ENCODE results near the gene CARS1.

Gene CARS1

DNA sequence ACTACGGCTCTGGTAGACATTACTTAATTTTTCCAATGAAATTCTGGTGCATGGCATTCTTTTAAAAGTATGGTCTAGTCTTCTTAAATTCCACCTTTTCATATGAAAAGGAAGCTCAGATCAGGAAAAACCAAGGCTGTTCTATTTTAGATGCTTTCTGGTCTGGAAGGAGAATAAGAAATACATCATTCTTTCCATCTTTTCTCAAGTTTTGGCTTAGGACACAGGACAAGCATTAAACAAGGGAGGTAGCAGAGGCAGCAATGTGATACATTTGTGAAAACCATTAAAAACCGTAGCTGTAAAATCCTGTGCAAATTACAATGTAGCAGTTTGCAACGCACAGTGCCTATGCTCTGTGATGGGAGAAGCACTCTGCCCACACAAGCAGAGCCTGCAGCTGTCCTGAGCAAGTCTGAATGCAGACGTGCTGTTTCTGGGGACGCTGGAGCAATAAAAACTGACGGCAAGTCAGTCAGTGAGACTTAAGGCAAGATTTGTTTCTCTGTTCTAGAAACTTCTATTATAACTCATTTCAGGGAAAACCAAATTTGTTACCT is 88.8 kb downstream of the CARS1 start:
- no peaks in the 10 kb centered on the region for H3K9me3 ChIP-seq (ENCODE audit: control insufficient read depth in 5 of 5, low read length in 5 of 5)
- no peaks in the 10 kb centered on the region for H3K27me3 ChIP-seq (ENCODE audit: control insufficient read depth in 5 of 5, insufficient read depth in 4 of 5, low read length in 5 of 5)
- no peak overlapping the region for H3K9ac ChIP-seq (ENCODE audit: low read length in 5 of 5)
- no peak overlapping the region for H3K4me3 ChIP-seq (ENCODE audit: low read depth in 1 of 5, low read length in 5 of 5)
- H3K36me3 ChIP-seq (ENCODE audit: control insufficient read depth in 5 of 5, insufficient read depth in 5 of 5, low read length in 5 of 5): peaks cover 34 to 96% (median 86%) of the 10 kb centered on the region in 5 donors
- no peak overlapping the region for H3K27ac ChIP-seq (ENCODE audit: low read depth, low read length)
- H3K4me1 ChIP-seq (ENCODE audit: control insufficient read depth in 5 of 5, insufficient read depth in 5 of 5, low read length in 5 of 5): peaks cover 0 to 13% (median 5%) of the 10 kb centered on the region in 5 donors

DNA sequence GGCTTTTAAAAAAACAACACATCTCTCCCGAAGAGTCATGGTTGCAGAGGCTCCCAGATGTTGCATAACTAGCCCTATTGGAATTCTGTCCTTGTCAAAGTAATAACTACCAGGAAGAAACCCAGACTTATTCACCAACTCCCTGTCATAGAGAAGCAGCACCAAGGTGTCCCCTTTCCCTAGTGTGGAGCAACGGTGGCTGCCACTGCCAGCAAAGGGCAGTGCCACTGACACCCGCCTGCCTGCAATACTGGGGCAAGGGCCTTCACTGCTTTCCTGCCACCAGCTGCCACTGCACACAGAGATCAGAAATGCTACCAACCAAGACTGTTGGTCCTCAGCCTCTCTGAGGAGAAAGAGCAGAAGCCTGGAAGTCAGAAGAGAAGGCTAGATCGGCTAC is 92.4 kb downstream of the CARS1 start:
- no peaks in the 10 kb centered on the region for H3K9me3 ChIP-seq (ENCODE audit: control insufficient read depth in 5 of 5, low read length in 5 of 5)
- no peak overlapping the region for H3K9ac ChIP-seq (ENCODE audit: low read length in 5 of 5)
- H3K27ac ChIP-seq (ENCODE audit: low read depth, low read length): no peak overlapping the region
- no peak overlapping the region for H3K4me3 ChIP-seq (ENCODE audit: low read depth in 1 of 5, low read length in 5 of 5)
- H3K27me3 ChIP-seq (ENCODE audit: control insufficient read depth in 5 of 5, insufficient read depth in 4 of 5, low read length in 5 of 5): no peaks in the 10 kb centered on the region
- H3K4me1 ChIP-seq (ENCODE audit: control insufficient read depth in 5 of 5, insufficient read depth in 5 of 5, low read length in 5 of 5): peaks cover 0 to 8% (median 5%) of the 10 kb centered on the region in 5 donors
- peaks cover 28 to 91% (median 86%) of the 10 kb centered on the region in 5 donors for H3K36me3 ChIP-seq (ENCODE audit: control insufficient read depth in 5 of 5, insufficient read depth in 5 of 5, low read length in 5 of 5)

DNA sequence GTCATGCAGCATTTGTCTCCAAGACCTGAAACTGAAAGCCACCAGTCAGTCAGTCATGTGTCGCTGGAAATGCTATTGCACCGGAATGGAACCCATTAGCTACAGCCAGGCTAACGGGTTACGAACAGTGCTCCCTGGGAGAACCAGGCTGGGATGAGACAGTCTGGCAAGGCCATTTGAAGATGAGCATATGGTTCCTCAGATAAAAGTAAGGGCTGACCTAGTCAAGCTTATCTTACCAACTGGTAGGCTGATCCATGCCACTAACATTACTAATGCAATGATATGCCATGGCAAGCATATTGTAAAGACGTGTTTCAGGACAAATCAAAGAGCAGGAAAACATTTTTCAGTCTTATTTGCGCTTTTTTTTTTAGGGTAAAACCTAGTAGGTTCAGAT is 93.5 kb downstream of the CARS1 start:
- H3K9ac ChIP-seq (ENCODE audit: low read length in 5 of 5): no peak overlapping the region
- peaks cover 0 to 8% (median 5%) of the 10 kb centered on the region in 5 donors for H3K4me1 ChIP-seq (ENCODE audit: control insufficient read depth in 5 of 5, insufficient read depth in 5 of 5, low read length in 5 of 5)
- H3K36me3 ChIP-seq (ENCODE audit: control insufficient read depth in 5 of 5, insufficient read depth in 5 of 5, low read length in 5 of 5): peaks cover 30 to 91% (median 85%) of the 10 kb centered on the region in 5 donors
- H3K27ac ChIP-seq (ENCODE audit: low read depth, low read length): no peak overlapping the region
- H3K27me3 ChIP-seq (ENCODE audit: control insufficient read depth in 5 of 5, insufficient read depth in 4 of 5, low read length in 5 of 5): no peaks in the 10 kb centered on the region
- no peaks in the 10 kb centered on the region for H3K9me3 ChIP-seq (ENCODE audit: control insufficient read depth in 5 of 5, low read length in 5 of 5)
- no peak overlapping the region for H3K4me3 ChIP-seq (ENCODE audit: low read depth in 1 of 5, low read length in 5 of 5)

DNA sequence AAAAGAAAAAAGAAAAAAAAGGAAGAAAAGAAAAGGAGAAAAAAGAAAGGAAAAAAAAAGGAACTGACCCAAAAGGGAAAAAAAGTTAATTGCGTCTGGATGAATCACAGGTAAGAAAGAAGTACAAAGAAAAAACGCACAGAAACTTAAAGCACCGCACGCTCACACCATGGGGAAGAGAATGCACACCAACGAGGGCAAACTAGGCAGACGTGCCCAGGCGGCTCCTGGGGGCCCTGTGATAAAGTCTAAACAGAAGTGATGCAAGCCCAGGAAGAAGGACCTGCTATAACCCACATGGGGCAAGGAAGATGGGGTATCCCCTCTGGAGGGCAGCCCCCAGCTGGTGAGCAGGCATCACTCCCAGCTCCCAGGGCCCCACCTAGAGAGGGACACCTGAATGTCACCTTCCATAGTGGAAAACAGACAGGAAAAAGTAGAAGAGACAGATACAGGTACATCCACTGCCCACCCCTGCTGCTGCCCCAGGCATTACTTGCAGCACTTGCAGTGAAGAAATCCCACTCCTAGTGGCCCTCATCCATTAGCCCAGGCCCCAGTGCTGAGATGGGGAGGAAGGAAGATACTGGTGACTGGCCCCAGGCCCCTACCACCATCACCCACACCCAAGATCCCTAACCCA is 94.0 kb downstream of the CARS1 start:
- peaks cover 32 to 91% (median 85%) of the 10 kb centered on the region in 5 donors for H3K36me3 ChIP-seq (ENCODE audit: control insufficient read depth in 5 of 5, insufficient read depth in 5 of 5, low read length in 5 of 5)
- H3K9me3 ChIP-seq (ENCODE audit: control insufficient read depth in 5 of 5, low read length in 5 of 5): no peaks in the 10 kb centered on the region
- H3K4me1 ChIP-seq (ENCODE audit: control insufficient read depth in 5 of 5, insufficient read depth in 5 of 5, low read length in 5 of 5): peaks cover 0 to 8% (median 5%) of the 10 kb centered on the region in 5 donors
- no peak overlapping the region for H3K4me3 ChIP-seq (ENCODE audit: low read depth in 1 of 5, low read length in 5 of 5)
- H3K27ac ChIP-seq (ENCODE audit: low read depth, low read length): no peak overlapping the region
- H3K27me3 ChIP-seq (ENCODE audit: control insufficient read depth in 5 of 5, insufficient read depth in 4 of 5, low read length in 5 of 5): no peaks in the 10 kb centered on the region
- H3K9ac ChIP-seq (ENCODE audit: low read length in 5 of 5): no peak overlapping the region

GRCh38 chr11:2961080-2961479 is 96.1 kb downstream of the CARS1 start:
- no peak overlapping the region for H3K27ac ChIP-seq (ENCODE audit: low read depth, low read length)
- H3K36me3 ChIP-seq (ENCODE audit: control insufficient read depth in 5 of 5, insufficient read depth in 5 of 5, low read length in 5 of 5): peaks cover 36 to 94% (median 85%) of the 10 kb centered on the region in 5 donors
- no peak overlapping the region for H3K4me3 ChIP-seq (ENCODE audit: low read depth in 1 of 5, low read length in 5 of 5)
- no peaks in the 10 kb centered on the region for H3K9me3 ChIP-seq (ENCODE audit: control insufficient read depth in 5 of 5, low read length in 5 of 5)
- H3K27me3 ChIP-seq (ENCODE audit: control insufficient read depth in 5 of 5, insufficient read depth in 4 of 5, low read length in 5 of 5): no peaks in the 10 kb centered on the region
- H3K9ac ChIP-seq (ENCODE audit: low read length in 5 of 5): no peak overlapping the region
- H3K4me1 ChIP-seq (ENCODE audit: control insufficient read depth in 5 of 5, insufficient read depth in 5 of 5, low read length in 5 of 5): peaks cover 0 to 8% (median 5%) of the 10 kb centered on the region in 5 donors

DNA sequence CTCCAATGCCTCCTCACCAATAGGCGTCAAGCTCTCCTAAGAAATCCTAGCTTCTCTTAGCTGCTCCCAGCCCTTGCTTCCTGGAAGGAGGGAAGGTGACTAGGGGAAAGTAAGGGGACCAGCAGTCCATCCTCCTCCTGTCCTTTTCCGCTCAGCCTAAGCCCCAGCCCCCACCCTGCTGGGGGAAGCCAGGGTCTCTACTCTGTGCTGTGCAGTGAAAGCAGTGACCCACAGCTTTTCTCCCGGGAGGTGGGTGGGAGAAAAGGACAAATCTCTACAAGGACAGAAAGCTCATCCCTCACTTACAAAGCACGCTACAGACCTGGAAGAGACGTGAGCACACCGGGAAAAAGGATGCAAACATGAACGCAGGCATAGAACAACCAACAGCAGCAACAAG is 97.1 kb downstream of the CARS1 start:
- peaks cover 32 to 94% (median 87%) of the 10 kb centered on the region in 5 donors for H3K36me3 ChIP-seq (ENCODE audit: control insufficient read depth in 5 of 5, insufficient read depth in 5 of 5, low read length in 5 of 5)

DNA sequence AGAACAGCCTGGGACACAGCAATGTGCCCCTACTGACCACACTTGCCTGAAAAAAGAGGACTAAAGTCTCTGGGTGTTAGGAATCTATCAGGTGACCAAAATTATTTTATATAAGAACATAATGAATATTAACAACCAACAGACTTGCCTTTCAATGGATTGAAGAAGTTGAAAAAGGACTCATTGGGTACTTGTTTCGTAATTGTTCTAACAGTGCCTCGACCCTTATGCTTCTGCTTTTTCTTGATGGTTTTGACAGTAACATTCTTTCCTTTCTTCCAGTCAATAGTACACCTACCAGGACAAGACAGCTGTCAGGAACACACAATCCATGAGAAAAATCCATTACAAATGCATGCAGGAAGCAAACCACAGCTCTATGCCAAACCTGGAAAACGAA is 99.0 kb downstream of the CARS1 start:
- Histone ChIP-seq H3K27me3 (ENCODE audit: control insufficient read depth in 5 of 5, insufficient read depth in 4 of 5, low read length in 5 of 5) (no peaks in the 10 kb centered on the region), H3K36me3 (ENCODE audit: control insufficient read depth in 5 of 5, insufficient read depth in 5 of 5, low read length in 5 of 5) (peaks cover 41 to 94% (median 87%) of the 10 kb centered on the region in 5 donors), H3K27ac (ENCODE audit: low read depth, low read length) (no peak overlapping the region), H3K9ac (ENCODE audit: low read length in 5 of 5) (no peak overlapping the region), H3K4me1 (ENCODE audit: control insufficient read depth in 5 of 5, insufficient read depth in 5 of 5, low read length in 5 of 5) (no peaks in the 10 kb centered on the region), H3K9me3 (ENCODE audit: control insufficient read depth in 5 of 5, low read length in 5 of 5) (no peaks in the 10 kb centered on the region), H3K4me3 (ENCODE audit: low read depth in 1 of 5, low read length in 5 of 5) (no peak overlapping the region)

More for the DNA sequence above, 97.1 kb downstream of the CARS1 start:
- Histone ChIP-seq H3K4me1 (ENCODE audit: control insufficient read depth in 5 of 5, insufficient read depth in 5 of 5, low read length in 5 of 5) (peaks cover 0 to 6% (median 5%) of the 10 kb centered on the region in 5 donors), H3K27me3 (ENCODE audit: control insufficient read depth in 5 of 5, insufficient read depth in 4 of 5, low read length in 5 of 5) (no peaks in the 10 kb centered on the region), H3K9ac (ENCODE audit: low read length in 5 of 5) (no peak overlapping the region), H3K27ac (ENCODE audit: low read depth, low read length) (no peak overlapping the region), H3K9me3 (ENCODE audit: control insufficient read depth in 5 of 5, low read length in 5 of 5) (no peaks in the 10 kb centered on the region), H3K4me3 (ENCODE audit: low read depth in 1 of 5, low read length in 5 of 5) (no peak overlapping the region)

GRCh38 chr11:2955906-2956476 is 101.2 kb downstream of the CARS1 start:
- no peak overlapping the region for H3K9ac ChIP-seq (ENCODE audit: low read length in 5 of 5)
- no peaks in the 10 kb centered on the region for H3K27me3 ChIP-seq (ENCODE audit: control insufficient read depth in 5 of 5, insufficient read depth in 4 of 5, low read length in 5 of 5)
- H3K36me3 ChIP-seq (ENCODE audit: control insufficient read depth in 5 of 5, insufficient read depth in 5 of 5, low read length in 5 of 5): peaks cover 52 to 99% (median 93%) of the 10 kb centered on the region in 5 donors
- no peak overlapping the region for H3K4me3 ChIP-seq (ENCODE audit: low read depth in 1 of 5, low read length in 5 of 5)
- no peaks in the 10 kb centered on the region for H3K9me3 ChIP-seq (ENCODE audit: control insufficient read depth in 5 of 5, low read length in 5 of 5)
- no peak overlapping the region for H3K27ac ChIP-seq (ENCODE audit: low read depth, low read length)
- no peaks in the 10 kb centered on the region for H3K4me1 ChIP-seq (ENCODE audit: control insufficient read depth in 5 of 5, insufficient read depth in 5 of 5, low read length in 5 of 5)

DNA sequence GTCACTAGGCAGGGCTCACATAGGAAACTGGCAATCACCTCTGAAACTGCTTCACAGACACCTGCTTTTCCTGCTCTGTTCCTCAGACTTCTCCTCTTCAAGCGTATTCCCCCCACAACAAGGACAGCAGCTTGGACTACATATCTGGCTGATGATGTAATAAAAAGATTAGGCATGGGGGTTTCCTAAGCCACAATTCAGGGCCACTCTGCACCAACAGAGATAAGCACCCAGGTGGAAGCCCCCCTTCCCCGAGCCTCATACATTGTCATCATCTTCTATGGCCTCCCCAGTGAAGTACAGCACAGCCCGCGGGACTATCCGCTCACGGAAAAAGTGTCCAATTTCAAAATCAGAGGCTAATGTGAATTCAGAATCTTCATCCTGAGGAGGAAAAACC is 103.0 kb downstream of the CARS1 start:
- H3K4me1 ChIP-seq (ENCODE audit: control insufficient read depth in 5 of 5, insufficient read depth in 5 of 5, low read length in 5 of 5): no peaks in the 10 kb centered on the region
- no peaks in the 10 kb centered on the region for H3K9me3 ChIP-seq (ENCODE audit: control insufficient read depth in 5 of 5, low read length in 5 of 5)
- peaks cover 50 to 99% (median 95%) of the 10 kb centered on the region in 5 donors for H3K36me3 ChIP-seq (ENCODE audit: control insufficient read depth in 5 of 5, insufficient read depth in 5 of 5, low read length in 5 of 5)
- no peak overlapping the region for H3K4me3 ChIP-seq (ENCODE audit: low read depth in 1 of 5, low read length in 5 of 5)
- H3K9ac ChIP-seq (ENCODE audit: low read length in 5 of 5): no peak overlapping the region
- no peaks in the 10 kb centered on the region for H3K27me3 ChIP-seq (ENCODE audit: control insufficient read depth in 5 of 5, insufficient read depth in 4 of 5, low read length in 5 of 5)
- H3K27ac ChIP-seq (ENCODE audit: low read depth, low read length): no peak overlapping the region

GRCh38 chr11:2952290-2952689 is 104.9 kb downstream of the CARS1 start:
- H3K4me1 ChIP-seq (ENCODE audit: control insufficient read depth in 5 of 5, insufficient read depth in 5 of 5, low read length in 5 of 5): no peaks in the 10 kb centered on the region
- H3K9me3 ChIP-seq (ENCODE audit: control insufficient read depth in 5 of 5, low read length in 5 of 5): no peaks in the 10 kb centered on the region
- H3K27ac ChIP-seq (ENCODE audit: low read depth, low read length): no peak overlapping the region
- H3K36me3 ChIP-seq (ENCODE audit: control insufficient read depth in 5 of 5, insufficient read depth in 5 of 5, low read length in 5 of 5): peaks cover 48 to 100% (median 96%) of the 10 kb centered on the region in 5 donors
- no peak overlapping the region for H3K9ac ChIP-seq (ENCODE audit: low read length in 5 of 5)
- no peak overlapping the region for H3K4me3 ChIP-seq (ENCODE audit: low read depth in 1 of 5, low read length in 5 of 5)
- no peaks in the 10 kb centered on the region for H3K27me3 ChIP-seq (ENCODE audit: control insufficient read depth in 5 of 5, insufficient read depth in 4 of 5, low read length in 5 of 5)

Data from subcutaneous abdominal adipose tissue (tissue), 5 donors.